T follicular helper cell (primary cell): Measurements from ENCODE around the gene CYB5D1.
"Not testable (repeated sequence)": the region's sequence is repeated elsewhere in the genome, so short reads cannot be mapped to it uniquely, and the experiment has no call there.

Source experiments
- DNase-seq: peaks from one replicate; pipeline ENCODE4 v3.0.0-alpha.2; 2020; ENCODE audit warnings: low read depth
- total RNA-seq, 2 experiments: gene quantifications; one replicate each; lab custom pipeline; 2026; lab: John Stamatoyannopoulos, UW

CYB5D1 gene
- total RNA-seq: 2.6 to 5.1 reads per million in 2 experiments

- DNase-seq: peak; percentile 84
Observed at GRCh38 chr17:7857713-7858521, at the start of gene CYB5D1. CYB5D1 (plus strand) TSS chr17:7858003; CDS start chr17:7858135, 132 bp downstream.

GRCh38 chr17:7809086-7809790, 48.6 kb upstream of the CYB5D1 start:
- DNase-seq: no peak

- not testable (repeated sequence) for DNase-seq
Observed at GRCh38 chr17:7809791-7810343, 47.9 kb upstream of the CYB5D1 start.

GRCh38 chr17:7811251-7811650, 46.6 kb upstream of the CYB5D1 start:
- no peak for DNase-seq

- DNase-seq: no peak
Observed at GRCh38 chr17:7814969-7815368, 42.8 kb upstream of the CYB5D1 start.

- no peak for DNase-seq
Observed at GRCh38 chr17:7816926-7817642, 40.7 kb upstream of the CYB5D1 start.

- no peak for DNase-seq
Observed at GRCh38 chr17:7817643-7817964, 40.2 kb upstream of the CYB5D1 start.

- no peak for DNase-seq
Observed at GRCh38 chr17:7818026-7818425, 39.8 kb upstream of the CYB5D1 start.

GRCh38 chr17:7818746-7819645, 38.8 kb upstream of the CYB5D1 start:
- DNase-seq: no peak

GRCh38 chr17:7820231-7820630, 37.6 kb upstream of the CYB5D1 start:
- DNase-seq: no peak

GRCh38 chr17:7822126-7822525, 35.7 kb upstream of the CYB5D1 start:
- no peak for DNase-seq

GRCh38 chr17:7823581-7824001, 34.2 kb upstream of the CYB5D1 start:
- DNase-seq: no peak

GRCh38 chr17:7824021-7824924, 33.5 kb upstream of the CYB5D1 start:
- DNase-seq: no peak

GRCh38 chr17:7825206-7825990, 32.4 kb upstream of the CYB5D1 start:
- no peak for DNase-seq

- DNase-seq: no peak
Observed at GRCh38 chr17:7830616-7831015, 27.2 kb upstream of the CYB5D1 start.

GRCh38 chr17:7831233-7831632, 26.6 kb upstream of the CYB5D1 start:
- DNase-seq: no peak

GRCh38 chr17:7832431-7832830, 25.4 kb upstream of the CYB5D1 start:
- no peak for DNase-seq

- no peak for DNase-seq
Observed at GRCh38 chr17:7833011-7833794, 24.6 kb upstream of the CYB5D1 start.
